Embryonic facial prominence (tissue), 1 donor: ENCODE results near the gene ZNF346.

Experiments
- DNase-seq: peaks from one replicate; pipeline ENCODE4 v3.0.0-alpha.2; 2016; ENCODE audit errors: extremely low spot score

ZNF346 gene

DNA sequence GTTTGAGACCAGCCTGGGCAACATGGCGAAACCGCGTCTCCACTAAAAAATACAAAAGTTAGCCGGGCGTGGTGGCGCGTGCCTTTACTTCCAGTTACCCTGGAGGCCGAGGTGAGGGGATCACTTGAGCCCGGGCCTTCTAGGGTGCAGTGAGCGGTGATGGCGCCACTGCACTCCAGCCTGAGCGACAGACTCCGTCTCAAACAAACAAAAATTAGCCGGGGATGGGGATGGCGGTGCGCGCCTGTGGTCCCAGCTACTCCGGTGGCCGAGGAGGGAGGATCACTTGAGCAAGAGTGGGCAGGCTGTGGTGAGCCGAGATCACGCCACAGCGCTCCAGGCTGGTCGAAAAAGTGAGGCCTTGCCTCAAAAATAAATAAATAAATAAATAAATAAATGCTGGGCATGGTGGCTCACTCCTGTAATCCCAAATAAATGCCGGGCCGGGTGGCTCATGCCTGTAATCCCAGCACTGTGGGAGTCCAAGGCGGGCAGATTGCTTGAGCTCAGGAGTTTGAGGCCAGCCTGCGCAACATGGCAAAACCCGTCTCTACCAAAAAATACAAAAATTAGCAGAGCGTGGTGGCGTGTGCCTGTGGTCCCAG is 95.0 kb downstream of the ZNF346 start:
- no peak for DNase-seq

DNA sequence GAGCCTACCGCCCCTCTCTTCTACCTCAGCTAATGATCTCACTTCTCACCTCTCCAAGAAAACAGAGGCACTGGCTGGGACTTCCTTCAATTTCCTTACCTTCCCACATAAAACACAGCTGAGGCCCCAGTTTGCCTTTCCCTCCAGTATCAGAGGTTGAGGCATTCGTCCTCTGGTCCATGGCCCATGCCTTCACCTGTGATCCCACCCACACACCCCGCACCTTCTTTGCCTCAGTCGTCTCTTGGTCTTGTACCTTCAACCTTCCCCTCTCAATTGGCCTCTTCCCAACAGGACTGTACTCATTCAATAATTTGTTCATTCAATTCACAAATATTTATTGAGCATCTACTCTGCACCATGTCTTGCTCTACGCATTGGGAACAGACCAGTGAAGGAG is 100.1 kb downstream of the ZNF346 start:
- DNase-seq = no peak

- no peak for DNase-seq
Observed at GRCh38 chr5:177123789-177124485, 101.4 kb downstream of the ZNF346 start.

GRCh38 chr5:177124486-177124991 is 102.0 kb downstream of the ZNF346 start:
- no peak for DNase-seq

DNA sequence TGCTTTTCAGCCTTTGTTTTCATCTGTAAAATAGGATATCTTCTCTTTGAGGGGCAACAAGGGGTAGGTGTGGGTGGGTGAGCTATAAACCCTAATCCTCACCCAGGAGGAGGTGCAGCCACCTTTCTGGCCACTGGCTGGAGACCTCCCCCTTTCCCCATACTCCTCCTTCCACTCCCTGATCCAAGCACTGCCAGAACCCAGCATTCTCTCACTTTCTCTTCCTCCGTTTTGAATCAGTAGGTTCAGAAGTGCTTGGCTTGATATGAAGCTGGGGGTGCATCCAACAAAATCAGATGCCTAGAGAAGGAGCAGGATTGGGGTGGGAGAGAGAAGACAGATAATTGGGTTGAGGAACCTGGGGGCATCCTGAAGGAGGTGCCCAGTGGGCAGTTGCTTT is 104.3 kb downstream of the ZNF346 start:
- DNase-seq = no peak

- DNase-seq = no peak
Observed at GRCh38 chr5:177128551-177128981, 106.1 kb downstream of the ZNF346 start.

DNA sequence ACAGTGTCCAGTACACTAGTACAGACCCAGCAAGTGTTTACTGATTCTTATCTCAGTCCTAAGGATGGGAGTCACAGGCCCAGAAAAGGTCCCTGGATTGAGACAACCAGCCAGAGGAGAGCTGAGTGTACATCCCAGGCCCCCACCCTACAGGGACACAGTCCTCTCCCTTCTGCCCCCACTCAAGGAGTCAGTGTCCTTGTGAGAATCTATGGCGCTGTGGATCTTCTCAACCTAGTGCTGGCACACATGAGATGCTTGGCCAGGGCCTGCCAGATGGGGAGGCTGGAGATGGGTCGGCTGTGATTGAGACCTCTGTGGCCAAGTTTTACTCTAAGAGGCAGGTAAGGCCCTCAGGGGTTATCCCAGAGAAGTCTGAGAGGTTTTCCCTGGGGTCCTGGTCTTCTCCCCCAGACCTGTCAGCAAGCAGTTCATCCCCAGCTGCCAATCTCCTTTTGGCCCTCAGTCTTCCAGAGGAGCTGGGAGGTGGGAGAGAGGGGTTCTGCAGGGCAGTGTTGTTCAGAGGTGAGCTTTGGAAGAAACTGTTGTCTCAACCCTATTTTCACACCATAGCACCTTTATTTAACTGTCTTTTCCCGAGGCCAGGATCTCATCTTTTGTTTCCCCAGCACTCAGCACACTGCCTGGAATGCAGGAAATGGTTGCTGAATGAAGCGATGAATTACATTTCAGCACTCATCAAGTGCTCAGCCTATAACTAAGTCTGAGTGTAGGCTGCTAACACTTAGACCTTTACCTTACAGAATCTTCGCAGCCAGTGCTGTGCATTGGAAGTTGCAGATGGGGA is 107.9 kb downstream of the ZNF346 start:
- no peak for DNase-seq
